NK-92 (cell line): ENCODE measurements around the gene PPOX.

ENCODE experiments used
- DNase-seq: peaks from one replicate; lab custom pipeline; 2025; ENCODE audit not compliant: unreplicated experiment; lab: John Stamatoyannopoulos, UW

PPOX gene

DNA sequence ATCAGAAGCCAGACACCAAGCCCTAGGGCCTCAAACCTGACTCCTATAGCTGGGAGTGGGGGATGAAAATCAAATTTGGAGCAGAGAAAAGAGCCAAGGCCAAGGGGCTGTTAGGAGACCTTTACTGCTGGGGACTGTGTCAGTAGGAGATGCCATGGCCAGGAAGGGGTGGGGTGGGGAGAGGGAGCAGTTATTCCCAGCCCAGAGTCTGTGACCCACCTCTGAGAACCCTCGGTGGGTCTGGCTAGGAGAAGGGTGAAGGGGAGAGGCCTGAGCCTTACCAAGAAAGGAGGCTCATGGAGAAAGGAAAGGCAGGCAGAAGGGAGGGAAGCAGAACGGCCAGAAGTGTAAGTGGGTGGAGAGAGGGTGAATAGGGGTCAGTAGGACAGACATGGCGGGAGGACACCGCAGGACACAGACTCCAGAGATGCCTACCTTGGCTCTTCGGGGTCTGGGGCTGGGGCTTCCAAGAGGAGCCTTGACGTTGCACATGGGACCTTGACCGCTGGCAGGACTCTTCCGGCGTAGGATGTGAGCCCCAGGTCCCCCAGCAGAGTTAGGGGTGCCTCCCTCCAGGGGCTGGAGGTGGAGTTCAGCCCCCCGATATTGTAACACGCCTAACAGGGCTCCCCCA, 31.5 kb downstream of the PPOX start:
- no peak for DNase-seq

GRCh38 chr1:161198194-161198896, 32.1 kb downstream of the PPOX start:
- DNase-seq: no peak

GRCh38 chr1:161198897-161199431, 32.7 kb downstream of the PPOX start, which contains the start of gene ADAMTS4:
Gene ADAMTS4 (minus strand): TSS chr1:161199054. CDS start chr1:161198627, 427 bp downstream.
- no peak for DNase-seq

- DNase-seq: no peak
Observed at GRCh38 chr1:161199506-161200139, 33.4 kb downstream of the PPOX start.

- no peak for DNase-seq
Observed at GRCh38 chr1:161200421-161200991, 34.3 kb downstream of the PPOX start.

GRCh38 chr1:161200992-161201835, 35.0 kb downstream of the PPOX start:
- no peak for DNase-seq

GRCh38 chr1:161201836-161202712, 35.8 kb downstream of the PPOX start, which contains the start of gene NDUFS2:
Gene NDUFS2 (plus strand): TSS chr1:161202367. CDS start chr1:161202386, 19 bp downstream.
- DNase-seq: peak; percentile 86

DNA sequence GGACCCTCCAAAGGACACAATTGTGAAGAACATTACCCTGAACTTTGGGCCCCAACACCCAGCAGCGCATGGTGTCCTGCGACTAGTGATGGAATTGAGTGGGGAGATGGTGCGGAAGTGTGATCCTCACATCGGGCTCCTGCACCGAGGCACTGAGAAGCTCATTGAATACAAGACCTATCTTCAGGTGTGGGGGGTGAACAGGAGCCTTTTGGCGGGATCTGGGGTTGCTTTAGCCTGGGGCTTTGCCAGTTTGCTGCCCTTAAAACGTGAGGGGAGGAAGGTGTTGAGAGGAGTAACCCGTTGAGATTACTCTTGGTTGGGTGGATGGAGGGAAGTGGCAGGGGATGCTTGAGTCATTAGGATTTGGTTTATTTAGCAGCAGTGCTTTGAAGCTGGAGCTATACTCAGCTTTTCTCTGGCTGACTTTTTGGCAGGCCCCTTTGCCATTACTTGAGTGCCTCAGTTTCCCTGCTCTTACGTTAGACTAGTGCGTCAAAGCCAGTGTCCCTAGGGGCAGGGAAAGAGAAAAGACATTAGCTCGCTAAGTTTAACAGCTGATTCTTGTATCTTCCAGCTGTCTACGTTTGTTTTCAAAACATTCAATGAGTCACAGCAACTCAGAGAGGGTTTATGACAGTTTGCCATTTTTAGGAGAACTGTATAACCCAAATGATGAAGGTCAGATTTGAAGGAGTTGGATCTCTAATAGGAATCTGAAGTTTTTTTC, 40.4 kb downstream of the PPOX start:
- DNase-seq: no peak

DNA sequence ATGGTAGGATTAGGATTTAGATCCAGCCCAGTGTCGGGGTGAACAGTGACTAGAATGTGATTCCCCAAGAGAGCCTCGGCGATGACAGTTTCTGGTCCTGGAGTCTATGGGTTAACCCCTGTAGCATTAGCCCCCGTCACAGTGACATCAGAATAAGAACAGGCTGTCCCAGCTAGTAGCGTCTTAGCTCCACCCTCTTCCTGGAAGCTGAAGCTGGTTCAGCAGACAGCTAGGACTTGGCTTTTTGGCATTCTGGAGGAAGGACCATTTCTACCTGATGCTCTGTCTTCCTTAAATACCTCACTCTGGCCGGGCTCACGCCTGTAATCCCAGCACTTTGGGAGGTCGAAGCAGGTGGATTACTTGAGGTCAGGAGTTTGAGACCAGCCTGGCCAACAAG, 40.9 kb downstream of the PPOX start:
- DNase-seq: no peak

GRCh38 chr1:161209790-161210409, 43.7 kb downstream of the PPOX start:
- DNase-seq: no peak

DNA sequence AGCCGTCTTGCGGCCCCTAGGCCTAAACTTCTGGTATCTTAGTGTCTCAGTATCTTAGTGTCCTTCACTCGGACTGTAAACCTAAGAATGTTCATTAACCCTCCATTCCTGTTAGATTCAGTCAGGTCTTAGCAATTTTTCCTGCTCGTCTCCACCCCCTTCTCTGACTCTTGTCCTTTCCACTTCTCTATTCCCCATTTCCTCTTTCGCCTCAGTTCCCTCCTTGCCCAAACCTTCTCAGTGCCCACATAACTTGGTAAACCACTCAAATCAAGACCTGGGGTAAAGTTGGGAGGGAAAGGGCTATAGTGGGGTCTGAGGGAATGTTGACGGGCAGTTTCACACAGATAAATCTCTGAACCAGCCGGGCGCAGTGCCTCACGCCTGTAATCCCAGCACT, 48.1 kb downstream of the PPOX start:
- no peak for DNase-seq

- DNase-seq: no peak
Observed at GRCh38 chr1:161215076-161215475, 48.9 kb downstream of the PPOX start, which contains the start of gene FCER1G. Gene FCER1G (plus strand): TSS chr1:161215295. CDS start chr1:161215322, 27 bp downstream.

DNA sequence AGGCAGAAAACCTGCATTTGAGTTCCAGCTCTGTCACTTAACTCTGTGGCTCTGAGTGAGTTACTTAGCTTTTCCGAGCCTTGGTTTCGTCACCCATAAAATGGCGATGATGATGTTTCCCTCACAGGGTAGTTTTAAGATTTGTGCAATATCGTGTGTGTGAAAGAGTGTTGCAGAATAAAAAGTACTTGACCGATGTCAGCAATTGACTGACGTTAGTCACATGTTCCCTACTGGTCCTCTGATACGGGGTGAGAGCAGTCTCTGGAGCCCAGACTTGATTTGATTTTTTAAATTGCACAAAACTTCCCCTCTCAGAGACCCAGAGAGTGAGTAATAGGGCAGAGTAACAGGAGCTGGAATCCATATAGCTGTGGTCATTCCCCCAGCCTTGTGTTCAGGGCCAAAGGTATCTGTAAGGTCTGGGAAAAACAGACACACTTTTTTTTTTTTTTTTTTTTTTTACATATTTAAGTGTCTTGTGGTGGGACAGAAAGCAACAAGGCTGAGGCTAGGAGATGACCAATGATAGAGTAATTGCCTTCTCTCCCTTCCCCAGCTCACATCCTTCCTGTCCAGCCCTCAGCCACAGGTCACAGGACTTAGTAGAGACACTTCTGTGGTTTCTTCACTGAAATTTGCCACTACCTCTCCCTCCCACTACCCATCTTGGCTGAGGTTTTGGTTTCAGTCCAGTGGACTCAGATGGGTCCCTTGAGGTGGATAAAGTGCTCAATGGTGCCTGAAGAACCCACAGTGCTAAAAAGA, 50.9 kb downstream of the PPOX start:
- no peak for DNase-seq

- DNase-seq: no peak
Observed at GRCh38 chr1:161217831-161218230, 51.6 kb downstream of the PPOX start.

GRCh38 chr1:161218301-161219077, 52.3 kb downstream of the PPOX start:
- no peak for DNase-seq

DNA sequence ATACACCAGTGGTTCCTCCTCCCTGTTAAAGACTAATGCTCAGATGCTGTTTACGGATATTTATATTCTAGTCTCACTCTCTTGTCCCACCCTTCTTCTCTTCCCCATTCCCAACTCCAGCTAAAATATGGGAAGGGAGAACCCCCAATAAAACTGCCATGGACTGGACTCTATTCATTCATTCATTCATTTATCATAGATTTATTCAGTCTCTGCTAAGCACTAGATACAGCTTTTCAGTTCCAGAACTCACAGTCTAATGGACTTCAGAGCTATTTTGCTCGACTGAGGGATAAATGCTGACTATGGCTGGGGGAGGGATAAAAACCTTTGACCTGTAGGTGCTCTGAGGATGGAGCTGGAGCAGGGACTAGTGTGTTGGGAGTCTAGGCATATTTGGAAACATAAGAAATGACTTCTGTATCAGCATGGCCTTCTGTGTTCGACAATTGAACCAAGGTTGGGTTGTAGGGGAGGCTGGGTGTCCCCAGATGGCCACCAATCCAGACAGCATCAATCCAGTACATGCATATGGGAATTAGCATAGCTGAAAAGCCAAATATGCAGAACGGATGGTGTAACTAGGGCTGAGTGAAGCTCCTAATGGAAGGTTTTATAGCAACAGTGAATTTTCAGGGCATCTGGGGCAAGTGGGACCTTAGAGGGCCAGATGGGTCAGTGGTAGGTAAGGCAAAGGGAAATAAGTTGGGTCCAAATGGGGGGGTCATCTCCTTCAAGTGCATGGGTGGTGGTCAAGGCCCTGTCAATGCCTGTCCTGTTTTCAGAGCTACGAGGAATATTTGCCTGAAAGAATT, 53.1 kb downstream of the PPOX start:
- DNase-seq: no peak
